PC-9 (cell line): ENCODE data around the gene TTLL8. TPM values are rescaled to one million over a fixed set of nuclear protein-coding genes. Genes with fewer than 3 reads are reported as not detected.

Experiments used
- BruUV-seq: library from RNA; stranded (reverse); fragments of 400-500 nt; replicated peaks from 2 replicates; lab custom pipeline; 2021; lab: Mats Ljungman, UMichigan
- CTCF ChIA-PET: fragments of 300-600 bp; sonication (Branson Sonifier 250); formaldehyde crosslinking; loops from one replicate; lab custom pipeline; 2022; ENCODE audit warnings: antibody characterized with exemption; lab: Charles Lee
- POLR2A ChIA-PET: fragments of 300-600 bp; sonication (Branson Sonifier 250); formaldehyde crosslinking; loops from one replicate; lab custom pipeline; 2022; ENCODE audit warnings: antibody characterized with exemption; ENCODE audit not compliant: unreplicated experiment; lab: Charles Lee
- DNase-seq, 2 experiments: peaks; one replicate each; pipeline versions ENCODE4 v3.0.0 to v3.0.0-alpha.2; 2015 to 2022; ENCODE audit warnings: mixed read lengths in 1 of 2
- H2AFZ ChIP-seq: fragments of 200-600 bp; sonication (generic); 2 replicates; pipeline ENCODE4 v1.8.1; 2017; ENCODE audit warnings: antibody characterized with exemption
- H3F3A ChIP-seq: fragments of 200-600 bp; sonication (generic); 2 replicates; pipeline ENCODE4 v1.8.1; 2017; ENCODE audit warnings: antibody characterized with exemption, mild to moderate bottlenecking, low read depth; ENCODE audit not compliant: insufficient read depth
- H3K27ac ChIP-seq: fragments of 200-600 bp; sonication (generic); 2 replicates; pipeline ENCODE4 v1.6.1; 2016; ENCODE audit warnings: mixed run types
- H3K27me3 ChIP-seq: fragments of 200-600 bp; sonication (generic); 2 replicates; pipeline ENCODE4 v1.6.1; 2016; ENCODE audit warnings: low read depth, mixed run types; ENCODE audit not compliant: insufficient read depth
- H3K36me3 ChIP-seq: fragments of 200-600 bp; sonication (generic); 2 replicates; pipeline ENCODE4 v1.6.1; 2016; ENCODE audit warnings: low read depth, mixed run types
- H3K4me1 ChIP-seq: fragments of 200-600 bp; sonication (generic); replicated peaks from 2 replicates; pipeline ENCODE4 v1.6.1; 2016; ENCODE audit warnings: mixed run types; ENCODE audit not compliant: insufficient read depth
- H3K4me2 ChIP-seq: fragments of 200-600 bp; sonication (generic); 2 replicates; pipeline ENCODE4 v1.6.1; 2017; ENCODE audit warnings: mixed run types
- H3K4me3 ChIP-seq: fragments of 200-600 bp; sonication (generic); 2 replicates; pipeline ENCODE4 v1.6.1; 2016; ENCODE audit warnings: mixed run types
- H3K79me2 ChIP-seq: fragments of 200-600 bp; sonication (generic); 2 replicates; pipeline ENCODE4 v1.6.1; 2017; ENCODE audit warnings: low read depth, mixed run types
- H3K9me2 ChIP-seq: fragments of 200-600 bp; sonication (generic); 2 replicates; pipeline ENCODE4 v1.8.1; 2017; ENCODE audit warnings: mild to moderate bottlenecking; ENCODE audit not compliant: insufficient read depth
- H3K9me3 ChIP-seq: fragments of 200-600 bp; sonication (generic); 2 replicates; pipeline ENCODE4 v1.8.1; 2016; ENCODE audit warnings: low read depth; ENCODE audit not compliant: insufficient read depth
- H4K20me1 ChIP-seq: fragments of 200-600 bp; sonication (generic); 2 replicates; pipeline ENCODE4 v1.8.1; 2017; ENCODE audit not compliant: insufficient read depth
- CTCF ChIP-seq: fragments of 200-600 bp; sonication (generic); conservative IDR thresholded peaks from 2 replicates; pipeline ENCODE4 v1.6.1; 2017; ENCODE audit warnings: mixed run types, antibody characterized with exemption, mild to moderate bottlenecking, moderate library complexity
- EZH2 ChIP-seq: fragments of 200-600 bp; sonication (generic); IDR thresholded peaks from 2 replicates; pipeline ENCODE4 v1.8.0; 2017; ENCODE audit warnings: antibody characterized with exemption, low read depth
- intact Hi-C: fragments of 100-400 bp; cut with micrococcal nuclease; formaldehyde crosslinking; loops from one replicate; pipeline ENCODE4 v1.10.0; 2022; ENCODE audit not compliant: unreplicated experiment
- total RNA-seq: library from RNA; stranded (reverse); gene quantifications from 2 replicates; pipeline ENCODE4 v1.2.3, GENCODE V29; 2021

The TTLL8 gene
- total RNA-seq, 1 experiment from 2014 or later, result not detected

GRCh38 chr22:50018608-50019285 is 39.4 kb downstream of the TTLL8 start:
- Histone ChIP-seq H3K9me3 (no peaks in the 10 kb centered on the region), H3K4me3 (no peak overlapping the region), H3K4me2 (no peak overlapping the region), H3K79me2 (no peaks in the 10 kb centered on the region), H3K27ac (no peak overlapping the region), H2AFZ (no peak overlapping the region), H3K36me3 (no peaks in the 10 kb centered on the region), H4K20me1 (no peaks in the 10 kb centered on the region; the same call in 1 of the 2 replicates), H3K4me1 (no peaks in the 10 kb centered on the region), H3F3A (no peaks in the 10 kb centered on the region), H3K9me2 (no peaks in the 10 kb centered on the region), H3K27me3 (peaks cover 53% of the 10 kb centered on the region)
- intact Hi-C loops, result no loop called here
- DNase-seq, result no peak
- no TSS peak for BruUV-seq
- ChIA-PET POLR2A (no interaction called here), CTCF (interaction anchor here (0.7 kb wide), 1 partner anchor 392 kb away, joined by 3 read pairs; no protein-coding TSS in a partner anchor)
- no peak for TF ChIP-seq CTCF
- no peak for TF ChIP-seq EZH2

DNA sequence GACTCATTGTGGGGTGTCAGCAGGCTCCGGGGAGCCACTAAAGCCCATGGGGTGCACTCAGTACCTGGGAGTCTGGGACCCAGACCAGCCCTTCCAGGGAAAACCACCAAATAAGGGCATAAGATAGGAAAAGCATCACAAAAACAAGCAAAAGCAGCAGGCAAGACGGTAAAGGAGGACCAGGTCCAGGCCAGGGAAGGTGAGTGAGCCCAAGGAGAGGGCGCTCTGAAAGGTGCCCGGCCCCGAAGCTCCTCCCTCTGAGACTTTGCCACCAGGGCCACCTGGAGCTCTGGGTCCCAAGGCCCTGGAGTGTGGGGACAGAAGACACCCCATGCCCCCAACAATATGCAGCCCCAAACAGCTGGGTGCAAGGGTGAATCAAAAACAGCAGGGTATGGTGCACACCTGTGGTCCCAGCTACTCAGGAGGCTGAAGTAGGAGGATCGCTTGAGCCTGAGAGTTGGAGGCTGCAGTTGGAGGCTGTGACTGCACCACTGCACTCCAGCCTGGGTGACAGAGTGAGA is 40.3 kb downstream of the TTLL8 start:
- H3K4me3 ChIP-seq, result no peak overlapping the region
- ChIA-PET POLR2A (no interaction called here), CTCF (interaction anchor here (0.7 kb wide), 1 partner anchor 391 kb away, joined by 3 read pairs; no protein-coding TSS in a partner anchor)
- no peaks in the 10 kb centered on the region for H3K79me2 ChIP-seq
- no peak overlapping the region for H3K27ac ChIP-seq
- 0 out of 2 replicates have a peak, but pooled peaks cover under 1% of the 10 kb centered on the region for H3K4me1 ChIP-seq
- intact Hi-C loops, result no loop called here
- no peaks in the 10 kb centered on the region for H4K20me1 ChIP-seq
- no peak overlapping the region for H2AFZ ChIP-seq
- peaks cover 47% of the 10 kb centered on the region for H3K27me3 ChIP-seq
- no peak overlapping the region for H3K4me2 ChIP-seq
- H3K36me3 ChIP-seq, result no peaks in the 10 kb centered on the region
- no peak for DNase-seq
- no peaks in the 10 kb centered on the region; the same call in 1 of the 2 replicates for H3F3A ChIP-seq
- no peaks in the 10 kb centered on the region for H3K9me3 ChIP-seq
- BruUV-seq, result no TSS peak
- no peak for TF ChIP-seq CTCF
- H3K9me2 ChIP-seq, result no peaks in the 10 kb centered on the region

DNA sequence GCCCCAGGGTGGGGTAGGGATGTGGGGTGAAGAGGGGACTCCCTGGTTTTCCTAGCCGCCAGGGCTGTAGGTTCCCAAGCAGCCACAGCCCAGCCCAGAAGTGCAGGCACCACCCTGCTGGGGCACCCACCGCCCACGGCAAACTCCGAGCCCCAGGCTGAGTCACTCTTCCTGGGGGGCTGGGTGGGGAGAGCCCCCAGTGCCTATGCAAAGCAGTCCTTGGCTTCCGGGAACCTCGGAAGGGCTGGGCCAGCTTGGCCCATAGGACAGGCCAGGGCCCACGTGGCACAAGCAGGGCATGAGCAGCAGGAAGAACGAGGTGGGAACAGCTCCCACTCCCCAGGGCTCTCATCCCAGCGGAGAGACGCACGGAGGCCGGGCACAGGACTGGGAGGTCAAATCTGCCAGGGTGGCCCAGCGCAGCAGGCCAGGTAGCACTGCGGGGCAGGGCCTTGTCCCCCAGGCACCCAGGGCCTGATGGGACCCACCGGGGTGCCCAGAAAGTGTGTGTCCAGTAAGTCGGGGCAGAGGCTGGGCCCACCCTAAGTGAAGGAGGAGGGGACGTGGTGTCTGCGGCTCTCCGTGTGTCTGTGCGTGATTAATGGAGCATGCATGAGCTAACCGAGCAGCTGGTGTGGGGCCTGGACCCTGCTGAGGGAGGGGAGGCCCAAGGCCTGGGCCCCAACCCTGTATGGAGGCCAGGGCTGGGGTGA is 41.0 kb downstream of the TTLL8 start:
- no peak overlapping the region for H3K27ac ChIP-seq
- intact Hi-C loops, result no loop called here
- TF ChIP-seq EZH2, result no peak
- TF ChIP-seq CTCF, result no peak
- ChIA-PET POLR2A (interaction anchor here (0.7 kb wide), 1 partner anchor 219 kb away, joined by 4 read pairs; no protein-coding TSS in a partner anchor), CTCF (no interaction called here)
- H3K79me2 ChIP-seq, result no peaks in the 10 kb centered on the region
- DNase-seq, result peak in 1 of 2 experiments; percentile 49
- no peaks in the 10 kb centered on the region for H3K36me3 ChIP-seq
- no peak overlapping the region for H3K4me2 ChIP-seq
- H3K4me1 ChIP-seq, result 0 out of 2 replicates have a peak, but pooled peaks cover 3% of the 10 kb centered on the region
- peaks cover 47% of the 10 kb centered on the region for H3K27me3 ChIP-seq
- no peaks in the 10 kb centered on the region for H3K9me3 ChIP-seq
- H3F3A ChIP-seq, result no peaks in the 10 kb centered on the region; the same call in 1 of the 2 replicates
- H3K9me2 ChIP-seq, result no peaks in the 10 kb centered on the region
- no TSS peak for BruUV-seq
- H4K20me1 ChIP-seq, result no peaks in the 10 kb centered on the region
- no peak overlapping the region for H3K4me3 ChIP-seq
- no peak overlapping the region for H2AFZ ChIP-seq
